Keratinocyte (primary cell): Measurements from ENCODE around the gene CNOT3. TPM values are rescaled to one million over a fixed set of nuclear protein-coding genes. Genes with fewer than 3 reads are reported as not detected.

Experiments
- DNase-seq: peaks from one replicate; pipeline ENCODE4 v3.0.0-alpha.2; 2011; ENCODE audit warnings: low read depth, missing footprints, low spot score
- FAIRE-seq: peaks from 2 replicates; lab custom pipeline; 2011; peaks lifted over from hg19 to GRCh38; lab: Jason Lieb, UNC
- H2AFZ ChIP-seq: 2 replicates; pipeline ENCODE4 v1.6.0; 2012; ENCODE audit warnings: low read length, control low read depth, inconsistent platforms; ENCODE audit not compliant: control insufficient read depth
- H3K27ac ChIP-seq: 2 replicates; pipeline ENCODE4 v1.5.1; 2011; ENCODE audit warnings: low read length; ENCODE audit not compliant: control insufficient read depth, insufficient read depth
- H3K27me3 ChIP-seq: 3 replicates; pipeline ENCODE4 v1.6.0; 2011; ENCODE audit warnings: low read length; ENCODE audit not compliant: control insufficient read depth, insufficient read depth; ENCODE audit errors: extremely low read depth
- H3K36me3 ChIP-seq, 2 experiments: 2 replicates in 1 of 2; 3 replicates in 1 of 2; pipeline ENCODE4 v1.5.1; 2011; ENCODE audit warnings: low read length in 2 of 2, mild to moderate bottlenecking in 1 of 2; ENCODE audit not compliant: control insufficient read depth in 2 of 2, insufficient read depth in 2 of 2; ENCODE audit errors: extremely low read depth in 1 of 2
- H3K4me1 ChIP-seq: 3 replicates; pipeline ENCODE4 v1.5.1; 2011; ENCODE audit warnings: low read length; ENCODE audit not compliant: control insufficient read depth, insufficient read depth; ENCODE audit errors: extremely low read depth
- H3K4me2 ChIP-seq: 3 replicates; pipeline ENCODE4 v1.6.0; 2011; ENCODE audit warnings: low read depth, low read length; ENCODE audit not compliant: control insufficient read depth, insufficient read depth; ENCODE audit errors: extremely low read depth
- H3K4me3 ChIP-seq, 3 experiments: fragments of 200-600 bp in 1 of 3; sonication (generic) in 1 of 3; 2 replicates in 2 of 3; 3 replicates in 1 of 3; pipeline ENCODE4 v1.5.1; 2011 to 2016; ENCODE audit warnings: low read length in 3 of 3, mild to moderate bottlenecking in 3 of 3, control low read depth in 2 of 3, inconsistent platforms in 1 of 3, low read depth in 1 of 3, mixed read lengths in 1 of 3, mixed run types in 1 of 3, moderate library complexity in 1 of 3; ENCODE audit not compliant: control insufficient read depth in 2 of 3, insufficient read depth in 2 of 3; ENCODE audit errors: extremely low read depth in 1 of 3
- H3K79me2 ChIP-seq: 2 replicates; pipeline ENCODE4 v1.6.0; 2012; ENCODE audit warnings: low read length; ENCODE audit not compliant: control insufficient read depth, insufficient read depth
- H3K9ac ChIP-seq: 3 replicates; pipeline ENCODE4 v1.6.0; 2011; ENCODE audit warnings: low read length; ENCODE audit not compliant: control insufficient read depth, insufficient read depth; ENCODE audit errors: extremely low read depth
- H3K9me1 ChIP-seq: 3 replicates; pipeline ENCODE4 v1.6.0; 2011; ENCODE audit warnings: low read length; ENCODE audit not compliant: control insufficient read depth, insufficient read depth; ENCODE audit errors: extremely low read depth
- H3K9me3 ChIP-seq: 2 replicates; pipeline ENCODE4 v1.5.1; 2012; ENCODE audit warnings: low read depth, low read length; ENCODE audit not compliant: control insufficient read depth
- H4K20me1 ChIP-seq: 3 replicates; pipeline ENCODE4 v1.6.0; 2011; ENCODE audit warnings: low read length; ENCODE audit not compliant: control insufficient read depth, insufficient read depth; ENCODE audit errors: extremely low read depth
- EZH2 ChIP-seq: IDR thresholded peaks from one replicate; pipeline ENCODE4 v1.6.1; 2012; ENCODE audit warnings: inconsistent platforms, mild to moderate bottlenecking, low read length, moderate library complexity
- dilution Hi-C: fragments of 300-500 bp; cut with MboI; formaldehyde crosslinking; loops from one replicate; pipeline ENCODE4 v1.7.0; 2020; ENCODE audit warnings: low sequenced_read_pairs; ENCODE audit not compliant: extremely low pct_ligation_motif_present
- polyA plus RNA-seq, 5 experiments: library from polyadenylated mRNA; depleted of rRNA in 3 of 5; stranded (reverse) in 3 of 5; stranded (forward) in 1 of 5; unstranded in 1 of 5; fragments of >200 nt; gene quantifications; 1 replicate in 1 of 5; 2 replicates in 3 of 5; 3 replicates in 1 of 5; pipeline versions ENCODE4 v1.2.1 to v1.2.3, GENCODE V29; 2011 to 2012; ENCODE audit warnings: missing spikeins in 2 of 5, low read depth in 1 of 5, low replicate concordance in 1 of 5
- TF ChIP-seq, protein P1 (sequence below), 3 experiments: IDR thresholded peaks in 1 of 3; conservative IDR thresholded peaks in 1 of 3; optimal IDR thresholded peaks in 1 of 3; 2 replicates in 2 of 3; 3 replicates in 1 of 3; pipeline versions ENCODE3 to v1.5.1; 2011; ENCODE audit warnings: low read length in 3 of 3, mild to moderate bottlenecking in 3 of 3, moderate library complexity in 2 of 3, control low read depth in 1 of 3, inconsistent platforms in 1 of 3; ENCODE audit not compliant: insufficient read depth in 2 of 3; ENCODE audit errors: extremely low read depth in 1 of 3

Gene CNOT3
- polyA plus RNA-seq, 1 donor (not counting 4 experiments of a cell fraction or from before 2014, with no cell fraction given): 8.6 TPM

DNA sequence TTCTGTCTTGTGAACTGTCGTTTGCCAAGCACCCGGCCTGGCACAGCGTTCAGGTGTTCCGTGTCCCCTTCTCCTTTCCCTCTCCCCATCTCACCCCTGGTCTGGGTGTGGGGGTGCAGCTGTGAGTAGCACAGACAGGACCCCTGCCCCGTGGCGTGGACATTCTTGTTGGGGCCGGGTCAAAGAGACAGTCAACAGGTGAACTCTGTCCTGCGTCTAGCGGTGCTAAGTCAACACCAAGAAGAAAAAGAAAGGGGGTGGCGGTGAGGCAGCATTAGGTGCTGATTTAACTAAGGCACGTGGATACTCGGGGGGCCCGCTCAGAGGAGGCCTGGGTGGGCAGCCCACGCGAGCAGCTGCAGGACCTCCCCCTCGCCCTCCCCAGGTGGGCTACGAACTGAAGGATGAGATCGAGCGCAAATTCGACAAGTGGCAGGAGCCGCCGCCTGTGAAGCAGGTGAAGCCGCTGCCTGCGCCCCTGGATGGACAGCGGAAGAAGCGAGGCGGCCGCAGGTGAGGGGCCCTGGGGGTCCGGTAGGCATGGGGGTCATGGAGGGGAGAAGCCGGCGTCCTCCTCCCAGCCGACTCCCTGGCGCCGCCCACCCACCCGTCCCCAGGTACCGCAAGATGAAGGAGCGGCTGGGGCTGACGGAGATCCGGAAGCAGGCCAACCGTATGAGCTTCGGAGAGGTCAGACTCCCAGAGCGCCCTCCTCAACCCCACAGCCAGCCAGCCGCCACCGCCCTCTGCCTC is 9.7 kb upstream of the CNOT3 start:
- Histone ChIP-seq H2AFZ (no peak overlapping the region), H3K4me2 (no peak overlapping the region), H3K4me3 (no peak overlapping the region), H3K9ac (no peak overlapping the region), H3K79me2 (no peaks in the 10 kb centered on the region), H3K27ac (no peak overlapping the region), H4K20me1 (no peaks in the 10 kb centered on the region), H3K9me3 (no peaks in the 10 kb centered on the region), H3K36me3 (peaks cover 35 to 39% of the 10 kb centered on the region in 2 experiments), H3K4me1 (no peaks in the 10 kb centered on the region), H3K27me3 (no peaks in the 10 kb centered on the region), H3K9me1 (no peaks in the 10 kb centered on the region)
- FAIRE-seq (no peak), DNase-seq (no peak)
- dilution Hi-C loops: no loop called here
- TF ChIP-seq, protein P1, sequence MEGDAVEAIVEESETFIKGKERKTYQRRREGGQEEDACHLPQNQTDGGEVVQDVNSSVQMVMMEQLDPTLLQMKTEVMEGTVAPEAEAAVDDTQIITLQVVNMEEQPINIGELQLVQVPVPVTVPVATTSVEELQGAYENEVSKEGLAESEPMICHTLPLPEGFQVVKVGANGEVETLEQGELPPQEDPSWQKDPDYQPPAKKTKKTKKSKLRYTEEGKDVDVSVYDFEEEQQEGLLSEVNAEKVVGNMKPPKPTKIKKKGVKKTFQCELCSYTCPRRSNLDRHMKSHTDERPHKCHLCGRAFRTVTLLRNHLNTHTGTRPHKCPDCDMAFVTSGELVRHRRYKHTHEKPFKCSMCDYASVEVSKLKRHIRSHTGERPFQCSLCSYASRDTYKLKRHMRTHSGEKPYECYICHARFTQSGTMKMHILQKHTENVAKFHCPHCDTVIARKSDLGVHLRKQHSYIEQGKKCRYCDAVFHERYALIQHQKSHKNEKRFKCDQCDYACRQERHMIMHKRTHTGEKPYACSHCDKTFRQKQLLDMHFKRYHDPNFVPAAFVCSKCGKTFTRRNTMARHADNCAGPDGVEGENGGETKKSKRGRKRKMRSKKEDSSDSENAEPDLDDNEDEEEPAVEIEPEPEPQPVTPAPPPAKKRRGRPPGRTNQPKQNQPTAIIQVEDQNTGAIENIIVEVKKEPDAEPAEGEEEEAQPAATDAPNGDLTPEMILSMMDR (optimal IDR thresholded peaks at IDR 0.05 in 1 of 3, IDR thresholded peaks at IDR 0.05 in 1 of 3, conservative IDR thresholded peaks at IDR 0.05 in 1 of 3; ENCODE audit: extremely low read depth in 1 of 3, insufficient read depth in 2 of 3, low read length in 3 of 3): no peak
- TF ChIP-seq EZH2: no peak

DNA sequence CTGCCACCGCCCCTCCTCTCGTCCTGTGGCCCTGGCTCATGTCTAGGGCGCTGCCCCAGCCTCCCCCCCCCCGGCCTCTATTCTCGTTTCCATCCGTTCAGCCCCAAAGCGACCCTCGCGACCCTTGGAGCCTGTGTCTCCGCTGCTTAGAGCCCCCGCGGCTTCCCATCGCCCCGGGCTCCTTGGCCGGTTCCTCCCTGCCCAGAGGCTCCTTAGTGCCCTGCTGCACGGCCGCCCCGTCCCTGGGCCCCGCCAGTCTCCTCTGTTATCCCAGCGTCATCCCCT is 9.2 kb upstream of the CNOT3 start:
- Histone ChIP-seq H2AFZ (no peak overlapping the region), H4K20me1 (no peaks in the 10 kb centered on the region), H3K9me3 (no peaks in the 10 kb centered on the region), H3K9ac (no peak overlapping the region), H3K27ac (no peak overlapping the region), H3K9me1 (no peaks in the 10 kb centered on the region), H3K4me1 (no peaks in the 10 kb centered on the region), H3K4me2 (no peak overlapping the region), H3K36me3 (peaks cover 30 to 34% of the 10 kb centered on the region in 2 experiments), H3K79me2 (no peaks in the 10 kb centered on the region), H3K4me3 (no peak overlapping the region), H3K27me3 (no peaks in the 10 kb centered on the region)
- no peak for FAIRE-seq
- DNase-seq: no peak
- dilution Hi-C loops: no loop called here
- TF ChIP-seq EZH2: no peak
- TF ChIP-seq, protein P1 (optimal IDR thresholded peaks at IDR 0.05 in 1 of 3, IDR thresholded peaks at IDR 0.05 in 1 of 3, conservative IDR thresholded peaks at IDR 0.05 in 1 of 3; ENCODE audit: extremely low read depth in 1 of 3, insufficient read depth in 2 of 3, low read length in 3 of 3): no peak
